GM21528 (cell line): Measurements from ENCODE around the gene BEX2.

Experiments
- ATAC-seq: cut with Tn5 transposase; IDR thresholded peaks from one replicate; pipeline ENCODE4 v1.9.1; 2021; ENCODE audit warnings: mild to moderate bottlenecking, moderate library complexity; ENCODE audit not compliant: unreplicated experiment, low FRiP score

BEX2 gene

DNA sequence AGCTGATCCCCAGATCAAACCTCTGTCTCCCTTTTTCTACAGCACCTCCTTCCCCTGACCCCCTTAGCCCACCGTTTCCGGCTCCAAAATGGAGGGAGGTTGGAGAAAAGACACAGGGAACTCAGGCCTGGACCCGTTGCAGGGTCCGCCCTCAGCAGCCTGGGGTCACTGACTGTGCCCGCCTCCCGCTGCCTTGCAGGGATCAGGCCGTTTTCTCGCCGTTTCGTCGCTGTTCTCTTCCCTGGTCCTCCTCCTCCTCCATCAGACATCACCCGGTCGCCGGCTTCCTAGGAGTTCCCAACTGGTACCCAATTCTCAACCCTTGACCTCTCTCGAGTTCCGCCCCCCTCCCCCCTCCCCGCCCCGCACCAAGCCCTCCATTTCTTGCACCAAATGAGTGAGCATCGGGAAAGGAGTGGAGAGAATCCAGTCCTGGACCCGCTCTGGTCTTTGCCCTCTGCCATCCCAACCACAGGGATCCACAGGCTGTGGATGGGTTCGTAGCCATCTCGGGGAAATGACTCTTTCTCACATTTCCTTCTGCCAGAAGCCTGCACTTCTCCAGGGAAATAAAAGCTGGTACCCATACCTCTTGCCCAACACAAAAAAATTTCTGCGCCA lies 34.7 kb downstream of the BEX2 start:
- no peak for ATAC-seq

DNA sequence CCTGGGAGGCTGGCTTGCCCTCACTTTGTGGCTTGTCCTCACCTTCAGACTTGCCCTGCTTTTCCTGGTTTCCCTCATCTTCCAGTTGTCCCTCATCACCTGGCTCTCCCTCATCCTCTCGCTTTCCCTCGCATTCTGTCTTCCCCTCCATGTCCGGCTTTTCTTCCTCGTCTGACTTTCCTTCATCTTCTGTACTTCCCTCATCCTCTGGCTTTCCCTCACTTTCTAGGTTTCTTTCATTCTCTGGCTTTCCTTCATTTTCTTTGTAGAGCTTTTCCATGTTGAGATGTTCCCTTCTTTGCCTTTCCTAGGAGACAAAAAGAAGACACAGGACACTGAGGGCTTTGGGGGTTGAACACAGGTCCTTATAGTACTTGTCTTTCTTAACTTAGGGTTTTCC lies 36.5 kb downstream of the BEX2 start:
- ATAC-seq, result no peak
